ENCODE data around the gene NOS3.
A peak's percentile ranks its signal among the peaks of the same experiment; 100 is the strongest.
"Not testable (repeated sequence)": the region's sequence is repeated elsewhere in the genome, so short reads cannot be mapped to it uniquely, and the experiment has no call there.

Gene NOS3

GRCh38 chr7:151019130-151019447 is 28.3 kb downstream of the NOS3 start:
- no peak for DNase-seq

DNA sequence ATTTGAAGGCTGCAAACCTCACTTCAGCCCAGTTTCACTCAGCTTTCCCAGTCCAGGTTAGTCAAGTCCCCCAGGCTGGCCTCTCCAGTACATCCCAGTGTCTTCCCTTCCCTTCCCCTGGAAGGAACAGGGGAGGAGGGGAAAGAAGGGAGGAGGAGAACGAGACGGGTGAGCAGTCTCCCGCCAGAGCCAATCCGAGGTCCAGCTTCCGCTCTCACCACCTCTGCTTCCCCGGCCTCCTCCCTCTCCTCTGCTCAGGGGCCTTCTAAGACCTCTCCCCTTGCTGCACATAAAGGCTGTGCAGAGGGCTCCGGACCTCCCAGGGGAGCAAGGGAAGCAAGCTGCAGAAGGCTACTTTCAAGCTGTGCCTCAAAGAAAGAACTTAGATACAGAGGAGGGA is 29.4 kb downstream of the NOS3 start:
- no peak for DNase-seq

- no peak for DNase-seq
Observed at GRCh38 chr7:151023232-151023631, 32.4 kb downstream of the NOS3 start.

- no peak for DNase-seq
Observed at GRCh38 chr7:151024435-151025056, 33.7 kb downstream of the NOS3 start, which contains the start of gene ATG9B. ATG9B (minus strand) TSS chr7:151024494; CDS start chr7:151024423, 71 bp downstream.

DNA sequence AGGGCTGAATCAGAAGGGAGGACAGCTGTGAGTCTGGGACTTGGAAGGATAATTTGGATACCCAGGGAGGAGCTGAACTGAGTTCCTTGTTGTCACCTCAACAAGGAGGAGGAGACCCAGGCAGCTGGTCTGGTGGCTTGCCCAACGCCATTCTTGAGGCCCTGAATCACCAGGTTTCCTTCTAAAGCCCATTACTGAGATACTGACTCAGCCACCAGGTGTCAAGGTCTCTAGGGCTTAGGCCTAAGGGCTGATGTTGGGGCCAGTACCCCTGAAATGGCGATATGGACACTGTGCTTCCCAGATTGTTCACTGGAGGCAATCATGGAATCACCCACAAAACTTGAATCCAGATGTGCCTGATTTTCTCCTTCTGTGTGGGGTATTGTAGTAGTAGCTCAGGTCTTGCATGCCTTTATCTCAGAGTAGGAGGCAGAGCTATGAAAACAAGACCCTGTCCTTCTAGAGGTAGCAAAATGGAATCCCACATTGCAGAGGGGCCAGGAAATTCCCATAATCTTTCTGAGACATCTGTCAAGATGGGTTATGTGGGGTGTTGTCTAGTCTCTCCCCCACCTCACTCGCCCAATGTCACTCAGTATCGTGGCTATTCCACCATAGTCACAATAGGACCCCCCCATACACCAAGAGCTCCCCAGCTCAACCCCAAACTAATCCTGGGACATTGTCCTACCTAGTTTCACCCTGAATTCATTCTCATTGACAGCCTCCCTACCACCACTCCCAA is 35.3 kb downstream of the NOS3 start:
- no peak for DNase-seq

- DNase-seq: not testable (repeated sequence)
Observed at GRCh38 chr7:151026771-151027727, 36.2 kb downstream of the NOS3 start.

- not testable (repeated sequence) for DNase-seq
Observed at GRCh38 chr7:151027728-151028130, 36.9 kb downstream of the NOS3 start.

- peak; percentile 96 for DNase-seq
Observed at GRCh38 chr7:151028131-151028947, 37.5 kb downstream of the NOS3 start, which contains the start of gene ABCB8. ABCB8 (plus strand) TSS chr7:151028450; CDS start chr7:151028516, 66 bp downstream.

DNA sequence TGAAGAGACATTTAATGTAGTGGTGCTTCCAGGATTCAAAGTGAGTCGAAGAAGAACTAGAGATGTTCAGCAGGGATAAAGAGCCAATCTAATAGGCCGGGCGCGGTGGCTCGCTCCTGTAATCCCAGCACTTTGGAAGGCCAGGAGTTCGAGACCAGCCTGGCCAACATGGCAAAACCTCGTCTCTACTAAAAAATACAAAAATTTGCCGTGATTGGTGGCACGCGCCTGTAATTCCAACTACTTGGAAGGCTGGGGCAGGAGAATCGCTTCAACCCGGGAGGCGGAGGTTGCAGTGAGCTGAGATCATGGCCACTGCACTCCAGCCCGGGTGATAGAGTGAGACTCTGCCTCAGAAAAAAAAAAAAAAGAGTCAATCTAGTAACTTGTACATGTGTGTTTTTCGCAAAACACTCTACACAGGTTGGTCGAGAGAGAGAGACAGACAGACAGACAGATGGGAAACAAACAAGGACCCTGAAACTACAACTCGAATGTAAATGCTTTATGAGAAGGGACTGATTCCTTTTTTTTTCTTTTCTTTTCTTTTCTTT is 38.2 kb downstream of the NOS3 start:
- DNase-seq: no peak

DNA sequence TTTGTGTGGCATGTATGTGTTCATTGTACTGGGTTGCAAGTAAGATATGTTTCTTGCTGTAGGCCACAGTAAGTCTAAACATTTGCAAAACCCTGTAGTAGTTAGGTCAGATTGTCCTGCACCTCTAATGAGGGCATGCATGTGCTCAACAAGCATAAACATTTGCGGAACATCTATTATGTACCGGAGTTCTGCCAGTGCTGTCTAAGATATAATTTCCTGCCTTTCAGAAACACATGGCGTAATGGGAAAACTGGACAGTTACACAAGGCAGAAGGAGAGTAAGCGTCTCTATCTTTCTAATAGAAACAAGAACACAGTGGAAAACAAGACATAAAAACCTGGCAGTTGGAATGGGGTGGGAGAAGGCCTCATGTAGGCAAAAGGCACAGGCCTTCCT is 40.2 kb downstream of the NOS3 start:
- DNase-seq: no peak

GRCh38 chr7:151032936-151033863 is 42.4 kb downstream of the NOS3 start:
- DNase-seq: no peak

GRCh38 chr7:151033864-151034249 is 43.0 kb downstream of the NOS3 start:
- no peak for DNase-seq

DNA sequence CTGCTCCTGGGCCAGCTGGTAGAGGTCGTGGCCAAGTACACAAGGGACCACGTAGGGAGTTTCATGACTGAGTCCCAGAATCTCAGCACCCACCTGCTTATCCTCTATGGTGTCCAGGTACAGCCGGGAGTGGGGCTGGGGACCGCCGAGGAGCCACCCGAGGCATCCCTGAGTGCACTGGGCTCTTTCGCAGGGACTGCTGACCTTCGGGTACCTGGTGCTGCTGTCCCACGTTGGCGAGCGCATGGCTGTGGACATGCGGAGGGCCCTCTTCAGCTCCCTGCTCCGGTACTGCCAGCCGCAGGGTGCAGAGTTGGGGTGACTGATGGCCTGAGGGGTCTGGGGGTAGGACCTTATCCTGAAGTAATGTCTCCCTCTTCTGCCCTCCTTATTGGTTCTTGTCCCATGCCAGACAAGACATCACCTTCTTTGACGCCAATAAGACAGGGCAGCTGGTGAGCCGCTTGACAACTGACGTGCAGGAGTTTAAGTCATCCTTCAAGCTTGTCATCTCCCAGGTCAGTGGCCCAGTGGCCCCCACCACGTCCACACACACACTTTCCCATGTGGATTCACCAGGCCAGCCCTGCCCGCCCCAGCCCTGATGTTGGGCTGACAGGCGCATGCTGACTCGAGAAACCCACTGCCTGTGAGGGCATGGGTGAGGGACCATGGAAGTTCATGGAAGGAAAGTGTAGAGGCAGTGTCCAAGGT is 43.7 kb downstream of the NOS3 start:
- no peak for DNase-seq

- no peak for DNase-seq
Observed at GRCh38 chr7:151035026-151035717, 44.4 kb downstream of the NOS3 start.

DNA sequence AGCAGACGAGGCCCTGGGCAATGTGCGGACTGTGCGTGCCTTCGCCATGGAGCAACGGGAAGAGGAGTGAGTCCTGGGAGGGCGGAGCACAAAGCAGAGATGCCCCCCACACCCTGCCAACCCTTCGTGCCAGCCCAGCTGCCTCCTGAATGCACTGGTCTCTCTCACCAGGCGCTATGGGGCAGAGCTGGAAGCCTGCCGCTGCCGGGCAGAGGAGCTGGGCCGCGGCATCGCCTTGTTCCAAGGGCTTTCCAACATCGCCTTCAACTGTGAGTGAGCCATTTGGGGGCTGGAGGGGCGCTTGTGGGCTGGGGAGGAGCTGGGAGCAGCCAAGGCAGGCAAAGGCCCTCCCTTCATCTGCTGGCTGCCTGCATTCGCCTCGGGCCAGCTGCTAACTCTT is 45.1 kb downstream of the NOS3 start:
- DNase-seq: no peak

DNA sequence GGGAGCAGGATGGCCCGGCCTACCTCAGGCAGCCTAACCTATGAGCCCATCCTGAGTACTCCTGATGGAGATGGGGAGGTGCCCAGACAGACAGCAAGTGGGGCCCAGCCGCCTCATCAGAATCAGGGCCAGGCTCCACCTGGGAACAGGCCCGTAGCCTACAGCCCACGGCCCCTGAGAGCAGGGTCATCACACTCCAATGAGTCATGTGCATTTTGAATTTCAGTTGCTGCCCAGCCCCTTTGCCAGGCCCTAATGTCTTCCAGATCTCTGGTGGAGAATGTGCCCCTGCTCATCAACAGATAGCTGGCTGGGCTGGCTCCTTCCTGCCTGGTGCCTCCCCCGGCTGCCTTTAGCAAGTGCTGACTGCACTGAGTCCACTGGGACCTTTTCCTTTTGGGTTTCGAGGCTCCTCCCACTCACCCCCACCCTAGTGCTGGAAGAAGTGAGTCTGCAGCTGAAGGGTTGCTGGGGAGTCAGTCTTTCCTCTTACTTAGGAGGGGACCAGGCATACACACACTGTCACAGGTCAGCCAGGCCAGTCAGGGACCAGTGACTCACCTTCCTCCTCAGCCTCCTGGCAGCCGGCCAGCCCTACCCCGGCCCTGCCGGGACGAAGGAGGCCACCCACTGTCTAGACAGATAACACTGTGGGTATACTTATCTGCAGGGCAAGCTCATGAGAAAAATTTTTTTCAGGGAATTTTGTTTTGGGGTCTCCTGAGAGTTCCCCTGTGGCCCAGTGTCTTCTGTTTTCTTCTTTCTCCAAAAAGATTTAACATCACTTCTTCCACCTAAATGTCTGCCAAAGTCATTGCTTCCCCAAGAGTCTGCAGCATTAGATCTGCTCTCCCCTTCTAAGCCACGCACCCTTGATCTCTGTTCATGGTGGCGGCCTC is 48.4 kb downstream of the NOS3 start:
- no peak for DNase-seq

- DNase-seq: no peak
Observed at GRCh38 chr7:151039850-151040548, 49.2 kb downstream of the NOS3 start.
